ENCODE data around the gene STXBP6.
A peak's percentile ranks its signal among the peaks of the same experiment; 100 is the strongest.
"Not testable (repeated sequence)": the region's sequence is repeated elsewhere in the genome, so short reads cannot be mapped to it uniquely, and the experiment has no call there.

Gene STXBP6

DNA sequence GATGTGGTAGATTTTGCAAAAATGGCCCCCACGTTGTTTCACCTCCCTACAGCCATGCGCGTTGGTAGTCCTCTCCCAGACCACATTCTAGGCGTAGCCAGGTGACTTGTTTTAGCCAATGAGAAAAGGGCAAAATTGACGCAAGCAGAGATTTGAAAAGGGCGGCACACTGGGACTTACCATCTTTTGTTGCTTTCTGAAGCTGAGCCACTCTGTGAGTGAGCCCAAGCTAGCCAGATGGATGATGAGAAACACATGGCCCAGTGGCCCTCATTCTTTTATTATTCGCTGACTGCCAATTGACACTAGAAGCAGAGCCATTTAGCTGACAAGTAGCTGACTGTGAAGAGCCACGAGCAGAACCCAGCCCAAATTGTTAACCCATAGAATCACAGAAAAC, 274.0 kb downstream of the STXBP6 start:
- H3K27me3 Mint-ChIP-seq (ENCODE audit: low read depth) = no peaks in the 10 kb centered on the region
- no peak overlapping the region for H3K4me3 Mint-ChIP-seq
- H3K4me1 Mint-ChIP-seq = no peaks in the 10 kb centered on the region
- H3K36me3 Mint-ChIP-seq (ENCODE audit: low read depth) = no peaks in the 10 kb centered on the region
- no peak overlapping the region for H3K27ac Mint-ChIP-seq
- H3K9me3 Mint-ChIP-seq = peaks cover 6% of the 10 kb centered on the region
- TF ChIP-seq CTCF (IDR thresholded peaks at IDR 0.05; ENCODE audit: unreplicated experiment in 3 of 3) = no peak

- TF ChIP-seq CTCF (IDR thresholded peaks at IDR 0.05; ENCODE audit: unreplicated experiment in 3 of 3) = no peak
- Mint-ChIP-seq H3K27ac (peak overlapping the region in 1 of 3 experiments; percentile 9), H3K4me1 (no peaks in the 10 kb centered on the region), H3K9me3 (peaks cover 10% of the 10 kb centered on the region), H3K4me3 (no peak overlapping the region), H3K27me3 (ENCODE audit: low read depth) (no peaks in the 10 kb centered on the region), H3K36me3 (ENCODE audit: low read depth) (no peaks in the 10 kb centered on the region)
These were observed 275.6 kb downstream of the STXBP6 start for GRCh38 chr14:24774187-24774915.

DNA sequence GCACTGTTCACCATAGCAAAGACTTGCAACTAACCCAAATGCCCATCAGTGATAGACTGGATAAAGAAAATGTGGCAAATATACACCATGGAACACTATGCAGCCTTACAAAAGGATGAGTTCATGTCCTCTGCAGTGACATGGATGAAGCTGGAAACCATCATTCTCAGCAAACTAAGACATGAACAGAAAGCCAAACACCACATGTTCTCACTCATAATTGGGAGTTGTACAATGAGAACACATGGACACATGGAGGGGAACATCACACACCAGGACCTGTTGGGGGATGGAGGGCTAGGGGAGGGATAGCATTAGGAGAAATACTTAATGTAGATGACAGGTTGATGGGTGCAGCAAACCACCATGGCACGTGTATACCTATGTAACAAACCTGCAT, 276.4 kb downstream of the STXBP6 start:
- H3K36me3 Mint-ChIP-seq (ENCODE audit: low read depth); H3K27ac Mint-ChIP-seq; H3K27me3 Mint-ChIP-seq (ENCODE audit: low read depth); H3K4me1 Mint-ChIP-seq; H3K4me3 Mint-ChIP-seq: not testable (repeated sequence)
- peaks cover 10% of the 10 kb centered on the region for H3K9me3 Mint-ChIP-seq

GRCh38 chr14:24766434-24766833, 283.5 kb downstream of the STXBP6 start:
- no peak for TF ChIP-seq CTCF (IDR thresholded peaks at IDR 0.05; ENCODE audit: unreplicated experiment in 3 of 3)
- Mint-ChIP-seq H3K4me1 (no peaks in the 10 kb centered on the region), H3K4me3 (no peak overlapping the region), H3K36me3 (ENCODE audit: low read depth) (no peaks in the 10 kb centered on the region), H3K27me3 (ENCODE audit: low read depth) (no peaks in the 10 kb centered on the region), H3K9me3 (peaks cover 8% of the 10 kb centered on the region), H3K27ac (no peak overlapping the region)

DNA sequence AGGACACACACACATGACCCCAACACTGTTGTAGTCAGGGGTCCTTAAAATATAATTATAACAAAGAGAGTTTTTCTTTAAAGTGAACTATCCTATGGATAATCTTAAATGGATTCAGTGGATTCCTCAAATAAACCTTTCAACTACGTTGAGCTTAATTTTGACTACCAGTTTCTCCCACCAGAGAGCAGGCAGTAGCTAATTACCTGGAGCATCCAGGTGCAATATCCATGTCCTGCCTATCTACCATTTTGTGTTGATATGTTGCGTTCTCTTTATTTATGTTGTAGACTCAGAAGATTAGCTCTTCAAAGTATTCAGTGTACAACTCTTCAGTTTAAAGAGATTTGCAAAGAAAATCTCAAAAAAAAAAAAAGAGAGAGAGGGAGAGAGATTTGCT, 288.8 kb downstream of the STXBP6 start:
- Mint-ChIP-seq H3K36me3 (ENCODE audit: low read depth) (no peaks in the 10 kb centered on the region), H3K4me3 (no peak overlapping the region)

More for the DNA sequence above, 288.8 kb downstream of the STXBP6 start:
- no peak for TF ChIP-seq CTCF (IDR thresholded peaks at IDR 0.05; ENCODE audit: unreplicated experiment in 3 of 3)
- Mint-ChIP-seq H3K27ac (no peak overlapping the region), H3K4me1 (no peaks in the 10 kb centered on the region), H3K9me3 (no peaks in the 10 kb centered on the region), H3K27me3 (ENCODE audit: low read depth) (peaks cover 3% of the 10 kb centered on the region)
